ENCODE data around the gene NELL1.

GRCh38 chr11:21072558-21072957, 403.2 kb downstream of the NELL1 start:
- TF ChIP-seq, protein P1, sequence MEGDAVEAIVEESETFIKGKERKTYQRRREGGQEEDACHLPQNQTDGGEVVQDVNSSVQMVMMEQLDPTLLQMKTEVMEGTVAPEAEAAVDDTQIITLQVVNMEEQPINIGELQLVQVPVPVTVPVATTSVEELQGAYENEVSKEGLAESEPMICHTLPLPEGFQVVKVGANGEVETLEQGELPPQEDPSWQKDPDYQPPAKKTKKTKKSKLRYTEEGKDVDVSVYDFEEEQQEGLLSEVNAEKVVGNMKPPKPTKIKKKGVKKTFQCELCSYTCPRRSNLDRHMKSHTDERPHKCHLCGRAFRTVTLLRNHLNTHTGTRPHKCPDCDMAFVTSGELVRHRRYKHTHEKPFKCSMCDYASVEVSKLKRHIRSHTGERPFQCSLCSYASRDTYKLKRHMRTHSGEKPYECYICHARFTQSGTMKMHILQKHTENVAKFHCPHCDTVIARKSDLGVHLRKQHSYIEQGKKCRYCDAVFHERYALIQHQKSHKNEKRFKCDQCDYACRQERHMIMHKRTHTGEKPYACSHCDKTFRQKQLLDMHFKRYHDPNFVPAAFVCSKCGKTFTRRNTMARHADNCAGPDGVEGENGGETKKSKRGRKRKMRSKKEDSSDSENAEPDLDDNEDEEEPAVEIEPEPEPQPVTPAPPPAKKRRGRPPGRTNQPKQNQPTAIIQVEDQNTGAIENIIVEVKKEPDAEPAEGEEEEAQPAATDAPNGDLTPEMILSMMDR (IDR thresholded peaks at IDR 0.05) = no peak
- no peak for TF ChIP-seq POLR2AphosphoS5 (IDR thresholded peaks at IDR 0.05)

Measured in upper lobe of left lung (tissue), 4 donors.